K562 (cell line): Measurements from ENCODE around the gene SERBP1. TPM values are rescaled to one million over a fixed set of nuclear protein-coding genes. Genes with fewer than 3 reads are reported as not detected.

Experiments
- ATAC-seq: fragments of 200-7000 bp; cut with Tn5 transposase; 3 replicates; pipeline ENCODE4 v1.9.1; 2020; ENCODE audit warnings: moderate library complexity
- BruUV-seq: library from RNA; stranded (reverse); fragments of 400-500 nt; replicated peaks from 2 replicates; lab custom pipeline; 2021; lab: Mats Ljungman, UMichigan
- CTCF ChIA-PET: fragments of 300-600 bp; formaldehyde crosslinking; extraction: SDS; loops from one replicate; lab custom pipeline; 2021; ENCODE audit warnings: low intra/inter-chr PET ratio; lab: Yijun Ruan, JAX
- POLR2A ChIA-PET: fragments of 300-600, 350-650 bp; sonication (Branson Sonifier 250); formaldehyde crosslinking; extraction: SDS; loops from one replicate; lab custom pipeline; 2021; ENCODE audit warnings: antibody characterized with exemption, inconsistent platforms; lab: Yijun Ruan, JAX
- DNase-seq, 4 experiments: peaks; one replicate each; pipeline versions ENCODE4 v3.0.0 to v3.0.0-alpha.2; 2011 to 2018; ENCODE audit warnings: low spot score in 3 of 4, mixed read lengths in 3 of 4; ENCODE audit errors: extremely low read depth in 1 of 4
- FAIRE-seq: peaks from 2 replicates; lab custom pipeline; 2011; peaks lifted over from hg19 to GRCh38; lab: Jason Lieb, UNC
- H2AFZ ChIP-seq: 2 replicates; pipeline ENCODE4 v1.6.0; 2011; ENCODE audit warnings: low read depth, low read length, control low read depth, inconsistent platforms
- H3K27ac ChIP-seq: fragments of 200-600 bp; 3 replicates; pipeline ENCODE4 v1.8.0; 2011; ENCODE audit warnings: low read depth, mild to moderate bottlenecking, control low read depth, inconsistent platforms, low read length, moderate library complexity, mixed read lengths; ENCODE audit errors: extremely low read depth
- H3K27me3 ChIP-seq, 2 experiments: fragments of 300-600 bp in 1 of 2; 2 replicates in 1 of 2; 3 replicates in 1 of 2; pipeline versions ENCODE4 v1.6.0 to v1.8.0; 2011; ENCODE audit warnings: inconsistent platforms in 2 of 2, low read length in 2 of 2, mild to moderate bottlenecking in 1 of 2, mixed read lengths in 1 of 2, moderate library complexity in 1 of 2; ENCODE audit not compliant: control insufficient read depth in 2 of 2, insufficient read depth in 2 of 2
- H3K36me3 ChIP-seq: fragments of 300-600 bp; 3 replicates; pipeline ENCODE4 v1.8.0; 2011; ENCODE audit warnings: mild to moderate bottlenecking, low read length, inconsistent platforms; ENCODE audit not compliant: control insufficient read depth, insufficient read depth
- H3K4me1 ChIP-seq, 2 experiments: fragments of 200-600 bp in 1 of 2; replicated peaks in 1 of 2; 2 replicates in 1 of 2; 3 replicates in 1 of 2; pipeline versions ENCODE4 v1.5.1 to v1.8.0; 2011; ENCODE audit warnings: inconsistent platforms in 2 of 2, low read length in 2 of 2, mild to moderate bottlenecking in 1 of 2, mixed read lengths in 1 of 2, moderate library complexity in 1 of 2; ENCODE audit not compliant: control insufficient read depth in 2 of 2, insufficient read depth in 2 of 2
- H3K4me2 ChIP-seq: 2 replicates; pipeline ENCODE4 v1.6.1; 2011; ENCODE audit warnings: low read length, control low read depth, inconsistent platforms, mixed read lengths; ENCODE audit not compliant: insufficient read depth
- H3K4me3 ChIP-seq: fragments of 200-600 bp; sonication (generic), shearing (Covaris generic); 2 replicates; pipeline ENCODE4 v1.5.1; 2016; ENCODE audit warnings: control low read depth, inconsistent platforms
- H3K79me2 ChIP-seq: fragments of 200-600 bp; 3 replicates; pipeline ENCODE4 v1.8.0; 2011; ENCODE audit warnings: low read length, inconsistent platforms; ENCODE audit not compliant: control insufficient read depth, insufficient read depth
- H3K9ac ChIP-seq, 2 experiments: 2 replicates each; pipeline versions ENCODE4 v1.6.0 to v1.6.1; 2011; ENCODE audit warnings: low read depth in 2 of 2, low read length in 2 of 2, control low read depth in 1 of 2, inconsistent platforms in 1 of 2, mild to moderate bottlenecking in 1 of 2, mixed read lengths in 1 of 2; ENCODE audit not compliant: insufficient read depth in 1 of 2
- H3K9me1 ChIP-seq: one replicate; pipeline ENCODE4 v1.6.0; 2011; ENCODE audit warnings: inconsistent platforms, mild to moderate bottlenecking, low read length, moderate library complexity; ENCODE audit not compliant: control insufficient read depth, insufficient read depth
- H3K9me3 ChIP-seq: replicated peaks from 2 replicates; pipeline ENCODE4 v1.5.1; 2011; ENCODE audit warnings: low read depth, low read length, inconsistent platforms; ENCODE audit not compliant: control insufficient read depth, insufficient read depth
- H4K20me1 ChIP-seq: replicated peaks from 2 replicates; pipeline ENCODE4 v1.6.1; 2011; ENCODE audit warnings: low read length, inconsistent platforms, mixed read lengths; ENCODE audit not compliant: control insufficient read depth, insufficient read depth
- HNRNPLL ChIP-seq: fragments of 200-400 bp; formaldehyde crosslinking; IDR thresholded peaks from 2 replicates; pipeline ENCODE4 v1.6.1; 2017; ENCODE audit warnings: low read length, low read depth, mild to moderate bottlenecking; ENCODE audit not compliant: poor library complexity, severe bottlenecking
- ZNF239 ChIP-seq: fragments of 250-450 bp; sonication (Bioruptor Pico); IDR thresholded peaks from 2 replicates; pipeline ENCODE4 v1.4.0; 2020; ENCODE audit warnings: mild to moderate bottlenecking
- WGBS: fragments of 100-300 bp; shearing (Covaris generic); methylation state at CpG from one replicate; pipeline ENCODE4 v1.1.6; 2016; ENCODE audit warnings: low coverage, mixed read lengths; ENCODE audit not compliant: insufficient coverage; ENCODE audit errors: missing lambda C conversion rate; 5-methylcytosine and 5-hydroxymethylcytosine counted together
- in situ Hi-C: fragments of 300-500 bp; cut with MboI; formaldehyde crosslinking; loops from 4 replicates; pipeline ENCODE4 v1.15.0; 2018; ENCODE audit warnings: inconsistent platforms, mixed read lengths
- intact Hi-C: fragments of 100-400 bp; cut with micrococcal nuclease; formaldehyde crosslinking; loops from 2 replicates; pipeline ENCODE4 v1.14.2; 2022
- polyA plus RNA-seq, 8 experiments: library from polyadenylated mRNA; depleted of rRNA in 4 of 8; stranded (reverse) in 5 of 8; unstranded in 3 of 8; fragments of >200 nt; fragmentation: Nextera tagmentation in 2 of 8; fragmentation: Illumina TruSeq in 1 of 8; extraction: Ambion mirVana in 2 of 8; extraction: Trizol in 1 of 8; gene quantifications; 2 replicates each; pipeline versions ENCODE4 v1.2.1 to v1.2.3, GENCODE V29; 2011 to 2014; ENCODE audit warnings: inconsistent platforms in 1 of 8, missing spikeins in 1 of 8
- total RNA-seq, 7 experiments: library from RNA; depleted of rRNA in 6 of 7; stranded (reverse); fragments of >200 nt in 6 of 7; fragmentation: Illumina TruSeq in 2 of 7; extraction: Trizol in 2 of 7; gene quantifications; 2 replicates each; pipeline versions ENCODE4 v1.2.1 to v1.2.3, GENCODE V29; 2011 to 2021; ENCODE audit warnings: low replicate concordance in 1 of 7
- TF ChIP-seq, protein P1 (sequence below): fragments of 250-450 bp; sonication (Bioruptor Pico); IDR thresholded peaks from 2 replicates; pipeline ENCODE4 v1.4.0; 2020

The SERBP1 gene
- total and polyA plus RNA-seq, 9 of the 15 experiments (the other 6 are each of a cell fraction or from before 2014, with no cell fraction given) = 79.9 to 761 (median 464) TPM

- TF ChIP-seq, protein P1, sequence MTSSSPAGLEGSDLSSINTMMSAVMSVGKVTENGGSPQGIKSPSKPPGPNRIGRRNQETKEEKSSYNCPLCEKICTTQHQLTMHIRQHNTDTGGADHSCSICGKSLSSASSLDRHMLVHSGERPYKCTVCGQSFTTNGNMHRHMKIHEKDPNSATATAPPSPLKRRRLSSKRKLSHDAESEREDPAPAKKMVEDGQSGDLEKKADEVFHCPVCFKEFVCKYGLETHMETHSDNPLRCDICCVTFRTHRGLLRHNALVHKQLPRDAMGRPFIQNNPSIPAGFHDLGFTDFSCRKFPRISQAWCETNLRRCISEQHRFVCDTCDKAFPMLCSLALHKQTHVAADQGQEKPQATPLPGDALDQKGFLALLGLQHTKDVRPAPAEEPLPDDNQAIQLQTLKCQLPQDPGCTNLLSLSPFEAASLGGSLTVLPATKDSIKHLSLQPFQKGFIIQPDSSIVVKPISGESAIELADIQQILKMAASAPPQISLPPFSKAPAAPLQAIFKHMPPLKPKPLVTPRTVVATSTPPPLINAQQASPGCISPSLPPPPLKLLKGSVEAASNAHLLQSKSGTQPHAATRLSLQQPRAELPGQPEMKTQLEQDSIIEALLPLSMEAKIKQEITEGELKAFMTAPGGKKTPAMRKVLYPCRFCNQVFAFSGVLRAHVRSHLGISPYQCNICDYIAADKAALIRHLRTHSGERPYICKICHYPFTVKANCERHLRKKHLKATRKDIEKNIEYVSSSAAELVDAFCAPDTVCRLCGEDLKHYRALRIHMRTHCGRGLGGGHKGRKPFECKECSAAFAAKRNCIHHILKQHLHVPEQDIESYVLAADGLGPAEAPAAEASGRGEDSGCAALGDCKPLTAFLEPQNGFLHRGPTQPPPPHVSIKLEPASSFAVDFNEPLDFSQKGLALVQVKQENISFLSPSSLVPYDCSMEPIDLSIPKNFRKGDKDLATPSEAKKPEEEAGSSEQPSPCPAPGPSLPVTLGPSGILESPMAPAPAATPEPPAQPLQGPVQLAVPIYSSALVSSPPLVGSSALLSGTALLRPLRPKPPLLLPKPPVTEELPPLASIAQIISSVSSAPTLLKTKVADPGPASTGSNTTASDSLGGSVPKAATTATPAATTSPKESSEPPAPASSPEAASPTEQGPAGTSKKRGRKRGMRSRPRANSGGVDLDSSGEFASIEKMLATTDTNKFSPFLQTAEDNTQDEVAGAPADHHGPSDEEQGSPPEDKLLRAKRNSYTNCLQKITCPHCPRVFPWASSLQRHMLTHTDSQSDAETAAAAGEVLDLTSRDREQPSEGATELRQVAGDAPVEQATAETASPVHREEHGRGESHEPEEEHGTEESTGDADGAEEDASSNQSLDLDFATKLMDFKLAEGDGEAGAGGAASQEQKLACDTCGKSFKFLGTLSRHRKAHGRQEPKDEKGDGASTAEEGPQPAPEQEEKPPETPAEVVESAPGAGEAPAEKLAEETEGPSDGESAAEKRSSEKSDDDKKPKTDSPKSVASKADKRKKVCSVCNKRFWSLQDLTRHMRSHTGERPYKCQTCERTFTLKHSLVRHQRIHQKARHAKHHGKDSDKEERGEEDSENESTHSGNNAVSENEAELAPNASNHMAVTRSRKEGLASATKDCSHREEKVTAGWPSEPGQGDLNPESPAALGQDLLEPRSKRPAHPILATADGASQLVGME (CRISPR knock-in tag) = no peak
- no peak for TF ChIP-seq HNRNPLL
These were observed 41.9 kb upstream of the SERBP1 start (continued) for GRCh38 chr1:67472056-67472455.

DNA sequence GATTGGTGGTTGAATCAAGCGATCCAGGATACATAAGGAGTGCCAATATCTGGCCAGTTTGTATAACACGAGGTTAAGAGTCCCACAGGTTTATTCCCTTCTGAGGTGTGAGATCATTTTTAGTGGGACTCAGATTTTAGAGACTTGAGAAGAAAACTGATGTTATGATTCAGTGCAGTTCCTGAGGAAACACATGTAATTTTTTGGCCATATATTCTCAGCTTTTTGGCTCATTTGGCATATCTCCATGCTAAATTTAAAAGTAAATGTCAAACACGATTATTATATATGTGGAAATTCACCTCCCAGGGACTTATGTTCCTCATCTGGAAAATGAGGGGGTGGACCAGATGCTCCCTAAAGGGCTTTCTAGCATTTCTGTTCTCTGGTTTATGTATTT is 39.2 kb upstream of the SERBP1 start:
- no peaks in the 10 kb centered on the region for H3K36me3 ChIP-seq
- no peak overlapping the region for H3K4me3 ChIP-seq
- H2AFZ ChIP-seq = peak overlapping the region; percentile 12; the same call in 1 of the 2 replicates
- WGBS = 7% methylated on average over 3 of the region's 3 CpGs
- no TSS peak for BruUV-seq
- CTCF ChIA-PET = no interaction called here
- H4K20me1 ChIP-seq = no peaks in the 10 kb centered on the region
- no peak for TF ChIP-seq ZNF239 (CRISPR knock-in tag)
- TF ChIP-seq, all 486 proteins: peak for 0
- Histone ChIP-seq H3K9me3 (no peaks in the 10 kb centered on the region), H3K4me2 (no peak overlapping the region), H3K27ac (no peak overlapping the region), H3K9me1 (no peaks in the 10 kb centered on the region), H3K27me3 (no peaks in the 10 kb centered on the region), H3K9ac (no peak overlapping the region), H3K79me2 (no peaks in the 10 kb centered on the region), H3K4me1 (peaks cover 0 to 6% of the 10 kb centered on the region in 2 experiments; a peak in 1 of 5 replicates)
- in situ Hi-C loops = no loop called here
- POLR2A ChIA-PET = no interaction called here
- ATAC-seq (no peak), FAIRE-seq (no peak), DNase-seq (no peak)
- intact Hi-C loops = no loop called here
